ENCODE results near the gene RNLS. TPM values are rescaled to one million over a fixed set of nuclear protein-coding genes. Genes with fewer than 3 reads are reported as not detected.

The RNLS gene
- total and polyA plus RNA-seq, 3 donors from 2014 or later = 13.0 to 27.4 (median 27.1) TPM

- intact Hi-C loops (cut with DNase I; ENCODE audit: low total_unique reads) = no loop called here
- 89 to 92% methylated on average over 3 of the region's 3 CpGs for WGBS, 2 donors
- no peak overlapping the region for H3K27ac ChIP-seq
Measured at GRCh38 chr10:88466786-88467185, 116.3 kb downstream of the RNLS start.

DNA sequence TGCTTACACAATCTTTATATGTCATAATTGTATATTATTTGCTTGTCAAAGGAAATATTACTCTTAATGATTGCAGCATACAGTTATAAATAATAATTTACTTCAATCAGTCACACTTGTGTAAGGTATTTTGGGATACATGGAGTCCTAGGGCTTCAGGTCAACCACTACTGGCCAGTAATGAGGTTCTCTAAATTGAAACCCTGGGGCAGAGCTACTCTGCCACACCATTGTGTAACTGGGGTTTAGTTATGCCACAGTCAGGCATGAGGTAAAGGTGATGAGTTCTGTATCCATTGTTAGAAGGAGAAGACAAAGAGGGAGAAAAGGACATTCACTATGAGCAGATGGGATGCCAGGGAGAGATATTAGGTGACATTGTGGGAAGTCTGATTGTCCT lies 117.4 kb downstream of the RNLS start:
- Histone ChIP-seq H3K27ac (no peak overlapping the region), H3K4me1 (no peaks in the 10 kb centered on the region), H3K27me3 (no peaks in the 10 kb centered on the region), H3K9me3 (no peaks in the 10 kb centered on the region), H3K4me3 (no peak overlapping the region), H3K36me3 (ENCODE audit: low read depth, missing control alignments) (no peaks in the 10 kb centered on the region)
- no peak for DNase-seq
- TF ChIP-seq CTCF (IDR thresholded peaks at IDR 0.05) (no peak), POLR2A (IDR thresholded peaks at IDR 0.05) (no peak)
- intact Hi-C loops (cut with DNase I; ENCODE audit: low total_unique reads) = no loop called here

More at GRCh38 chr10:88466786-88467185, 116.3 kb downstream of the RNLS start:
- no peak for DNase-seq
- TF ChIP-seq POLR2A (IDR thresholded peaks at IDR 0.05) (no peak), CTCF (IDR thresholded peaks at IDR 0.05) (no peak)
- Histone ChIP-seq H3K9me3 (no peaks in the 10 kb centered on the region), H3K4me1 (no peaks in the 10 kb centered on the region), H3K27me3 (no peaks in the 10 kb centered on the region), H3K36me3 (ENCODE audit: low read depth, missing control alignments) (no peaks in the 10 kb centered on the region), H3K4me3 (no peak overlapping the region)

DNA sequence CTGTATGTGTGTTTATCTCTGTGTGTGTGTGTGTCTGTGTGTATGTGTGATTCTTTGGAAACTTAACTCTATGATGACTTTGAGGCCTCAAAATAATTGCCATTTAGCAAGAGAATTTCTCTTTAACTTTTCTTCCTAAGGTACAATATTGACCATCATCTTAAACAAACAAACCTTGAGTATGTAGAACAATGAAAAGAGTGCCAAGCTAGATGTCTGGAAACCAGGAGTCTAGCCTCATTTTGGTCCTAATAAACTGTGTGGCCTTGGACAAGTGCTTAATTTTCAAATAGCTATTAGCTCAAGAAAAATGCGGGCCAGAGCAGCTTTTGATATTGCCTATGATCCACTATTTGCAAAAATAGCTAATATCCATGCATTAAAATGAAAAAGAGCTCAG lies 119.3 kb downstream of the RNLS start:
- Histone ChIP-seq H3K4me1 (no peaks in the 10 kb centered on the region), H3K27ac (no peak overlapping the region), H3K36me3 (ENCODE audit: low read depth, missing control alignments) (no peaks in the 10 kb centered on the region), H3K27me3 (no peaks in the 10 kb centered on the region), H3K4me3 (no peak overlapping the region), H3K9me3 (no peaks in the 10 kb centered on the region)
- no peak for DNase-seq
- WGBS, 2 donors = 88 to 100% methylated on average over 1 of the region's 1 CpG
- intact Hi-C loops (cut with DNase I; ENCODE audit: low total_unique reads) = no loop called here
- TF ChIP-seq CTCF (IDR thresholded peaks at IDR 0.05) (no peak), POLR2A (IDR thresholded peaks at IDR 0.05) (no peak)

DNA sequence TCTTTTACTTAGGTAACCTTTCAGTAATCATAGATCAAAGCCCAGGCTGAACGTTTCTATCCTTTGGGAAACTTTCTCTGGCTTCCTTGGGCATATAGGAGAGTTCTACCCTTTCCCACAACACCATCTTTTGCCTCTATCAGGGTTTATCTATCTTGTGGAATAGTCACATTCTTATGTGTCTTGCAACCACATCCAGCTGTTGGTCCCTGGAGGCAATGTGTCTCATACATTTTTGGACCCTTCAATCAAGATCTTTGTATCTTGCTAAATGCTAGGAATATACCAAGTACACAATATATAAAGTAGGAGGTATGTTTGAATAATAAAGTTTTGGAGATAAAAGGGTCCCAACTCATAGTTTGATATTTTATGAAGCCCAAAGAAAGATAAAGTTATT lies 121.7 kb downstream of the RNLS start:
- no peak overlapping the region for H3K27ac ChIP-seq
- H3K27me3 ChIP-seq = no peaks in the 10 kb centered on the region
- intact Hi-C loops (cut with DNase I; ENCODE audit: low total_unique reads) = no loop called here
- H3K4me3 ChIP-seq = no peak overlapping the region
- H3K9me3 ChIP-seq = no peaks in the 10 kb centered on the region
- H3K4me1 ChIP-seq = no peaks in the 10 kb centered on the region
- WGBS, 2 donors = 86 to 90% methylated on average over 1 of the region's 1 CpG
- no peaks in the 10 kb centered on the region for H3K36me3 ChIP-seq (ENCODE audit: low read depth, missing control alignments)
- TF ChIP-seq CTCF (IDR thresholded peaks at IDR 0.05) = no peak
- no peak for TF ChIP-seq POLR2A (IDR thresholded peaks at IDR 0.05)
- DNase-seq = no peak

- intact Hi-C loops (cut with DNase I; ENCODE audit: low total_unique reads) = no loop called here
- Histone ChIP-seq H3K27ac (peak overlapping the region in 1 of 2 donors; percentile 25), H3K27me3 (no peaks in the 10 kb centered on the region), H3K4me3 (no peak overlapping the region), H3K9me3 (no peaks in the 10 kb centered on the region), H3K4me1 (no peaks in the 10 kb centered on the region), H3K36me3 (ENCODE audit: low read depth, missing control alignments) (no peaks in the 10 kb centered on the region)
- peak; percentile 25 for DNase-seq
- WGBS, 2 donors = 45 to 63% methylated on average over 4 of the region's 4 CpGs
- TF ChIP-seq POLR2A (IDR thresholded peaks at IDR 0.05) (no peak), CTCF (IDR thresholded peaks at IDR 0.05) (no peak)
Measured at GRCh38 chr10:88459530-88459929, 123.6 kb downstream of the RNLS start.

Data from testis (tissue), 3 donors.